MM.1S (cell line): ENCODE measurements around the gene TMEM184B.

Experiments used
- DNase-seq: peaks from one replicate; pipeline ENCODE4 v3.0.0-alpha.2; 2015
- H2AFZ ChIP-seq: fragments of 300-600 bp; sonication (generic); 2 replicates; pipeline ENCODE4 v1.6.0; 2016; ENCODE audit warnings: antibody characterized with exemption, low read length
- H3F3A ChIP-seq: fragments of 300-600 bp; sonication (generic); 2 replicates; pipeline ENCODE4 v1.6.1; 2016; ENCODE audit warnings: mild to moderate bottlenecking, antibody characterized with exemption, low read length, moderate library complexity, mixed read lengths; ENCODE audit not compliant: insufficient read depth
- H3K27ac ChIP-seq: fragments of 300-600 bp; sonication (generic); 2 replicates; pipeline ENCODE4 v1.5.1; 2016; ENCODE audit warnings: mild to moderate bottlenecking, low read length
- H3K27me3 ChIP-seq: fragments of 300-600 bp; sonication (generic); replicated peaks from 2 replicates; pipeline ENCODE4 v1.6.0; 2016; ENCODE audit warnings: low read length; ENCODE audit not compliant: insufficient read depth
- H3K36me3 ChIP-seq: fragments of 300-600 bp; sonication (generic); replicated peaks from 2 replicates; pipeline ENCODE4 v1.6.1; 2016; ENCODE audit warnings: mild to moderate bottlenecking, low read length, mixed read lengths; ENCODE audit not compliant: insufficient read depth
- H3K4me1 ChIP-seq: fragments of 300-600 bp; sonication (generic); 2 replicates; pipeline ENCODE4 v1.6.1; 2016; ENCODE audit warnings: low read length, mixed read lengths
- H3K4me2 ChIP-seq: fragments of 300-600 bp; sonication (generic); 2 replicates; pipeline ENCODE4 v1.6.0; 2016; ENCODE audit warnings: low read depth, low read length
- H3K4me3 ChIP-seq: fragments of 300-600 bp; sonication (generic); 2 replicates; pipeline ENCODE4 v1.5.1; 2016; ENCODE audit warnings: low read length, mixed read lengths
- H3K79me2 ChIP-seq: fragments of 300-600 bp; sonication (generic); 2 replicates; pipeline ENCODE4 v1.6.1; 2016; ENCODE audit warnings: mixed run types, low read length, mixed read lengths
- H3K9ac ChIP-seq: fragments of 300-600 bp; sonication (generic); 2 replicates; pipeline ENCODE4 v1.6.1; 2016; ENCODE audit warnings: low read length, mixed read lengths
- H3K9me2 ChIP-seq: fragments of 300-600 bp; sonication (generic); replicated peaks from 2 replicates; pipeline ENCODE4 v1.6.1; 2016; ENCODE audit warnings: mild to moderate bottlenecking, low read length, mixed read lengths; ENCODE audit not compliant: insufficient read depth
- H3K9me3 ChIP-seq: fragments of 300-600 bp; sonication (generic); replicated peaks from 2 replicates; pipeline ENCODE4 v1.6.1; 2016; ENCODE audit warnings: mild to moderate bottlenecking, low read length, mixed read lengths; ENCODE audit not compliant: insufficient read depth
- H4K20me1 ChIP-seq: fragments of 300-600 bp; sonication (generic); 2 replicates; pipeline ENCODE4 v1.6.1; 2016; ENCODE audit warnings: mild to moderate bottlenecking, low read length, moderate library complexity, mixed read lengths; ENCODE audit not compliant: insufficient read depth
- EZH2 ChIP-seq: fragments of 300-600 bp; sonication (generic); optimal IDR thresholded peaks from 2 replicates; pipeline ENCODE3; 2017; ENCODE audit warnings: low read depth, mild to moderate bottlenecking, antibody characterized with exemption, low read length, mixed read lengths
- EZH2phosphoT487 ChIP-seq: fragments of 300-600 bp; sonication (generic); IDR thresholded peaks from 2 replicates; pipeline ENCODE4 v1.6.1; 2018; ENCODE audit warnings: antibody characterized with exemption, low read length
- TF ChIP-seq, protein P1 (sequence below): fragments of 300-600 bp; sonication (generic); IDR thresholded peaks from 2 replicates; pipeline ENCODE4 v1.5.1; 2016; ENCODE audit warnings: antibody characterized with exemption, low read length, mixed read lengths

The TMEM184B gene

DNA sequence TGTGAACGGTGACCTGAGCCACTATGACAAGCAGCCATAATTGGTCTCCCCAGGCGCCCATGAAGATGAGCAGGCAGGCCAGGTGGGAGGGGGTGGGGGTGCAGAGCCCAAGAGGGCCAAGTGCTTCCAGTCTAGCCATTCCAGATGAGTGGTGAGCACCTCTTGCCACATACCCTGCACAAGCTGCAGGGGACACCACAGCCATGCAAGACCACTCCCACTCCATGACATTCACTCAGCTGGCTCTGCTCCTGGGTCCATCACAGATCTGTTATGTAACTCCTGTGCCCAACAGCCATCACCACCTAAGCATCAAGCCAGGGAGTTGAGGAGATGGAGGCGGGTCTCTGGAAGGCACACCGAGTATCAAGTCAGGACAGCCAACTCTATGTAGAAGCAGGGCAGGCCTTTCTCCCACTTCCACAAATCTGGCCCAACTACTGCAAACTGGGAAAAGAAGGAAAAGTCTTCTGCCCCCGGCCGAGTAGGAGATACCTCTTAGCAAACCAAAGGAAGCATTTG, 8.4 kb downstream of the TMEM184B start:
- no peak for DNase-seq
- peaks cover 94% of the 10 kb centered on the region for H3K79me2 ChIP-seq

DNA sequence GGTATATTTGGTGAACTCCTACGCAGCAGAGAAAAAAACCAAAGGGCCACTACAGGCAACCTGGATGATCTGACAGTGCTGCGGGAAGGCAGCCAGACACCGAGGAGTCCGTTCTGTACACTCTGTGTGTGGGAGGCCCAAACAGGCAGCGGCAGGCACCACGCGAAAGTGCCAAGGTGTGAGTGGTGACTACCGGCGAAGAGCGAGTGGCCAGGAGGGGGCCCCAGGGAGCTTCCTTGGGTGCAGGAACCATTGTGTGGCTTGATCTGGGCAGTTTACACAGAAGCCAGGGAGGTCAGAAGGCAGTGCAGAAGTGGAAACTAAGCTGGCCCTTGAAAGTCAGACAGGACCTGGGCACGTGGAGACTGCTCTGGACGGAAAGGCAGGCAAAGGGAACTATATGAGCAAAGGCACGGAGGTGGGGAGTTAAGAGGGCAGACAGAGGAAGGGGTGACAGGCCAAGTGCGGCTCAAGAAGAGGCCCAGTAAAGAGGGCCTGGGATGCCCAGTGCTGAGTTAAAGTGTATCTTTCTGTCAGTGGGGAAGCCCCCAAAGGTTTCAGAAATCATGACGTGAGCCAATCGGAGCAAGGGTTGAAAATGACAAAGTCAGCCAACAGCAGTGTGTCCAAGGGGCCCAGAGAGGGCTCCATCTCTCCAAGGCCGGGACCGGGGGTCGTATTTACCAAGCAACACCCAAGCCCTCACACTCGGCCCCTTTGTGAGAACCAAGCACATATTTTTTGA, 10.6 kb downstream of the TMEM184B start:
- Histone ChIP-seq H3F3A (peaks cover 31% of the 10 kb centered on the region), H3K4me2 (peak overlapping the region; percentile 85), H3K4me3 (no peak overlapping the region), H3K27ac (peak overlapping the region; percentile 98; the same call in 1 of the 2 replicates), H2AFZ (no peak overlapping the region), H3K9ac (no peak overlapping the region), H3K36me3 (peaks cover 6% of the 10 kb centered on the region; the same call in 1 of the 2 replicates), H3K79me2 (peaks cover 94% of the 10 kb centered on the region), H4K20me1 (no peaks in the 10 kb centered on the region), H3K9me3 (no peaks in the 10 kb centered on the region), H3K27me3 (no peaks in the 10 kb centered on the region), H3K9me2 (no peaks in the 10 kb centered on the region), H3K4me1 (peaks cover 43% of the 10 kb centered on the region)
- no peak for TF ChIP-seq EZH2phosphoT487
- TF ChIP-seq, protein P1, sequence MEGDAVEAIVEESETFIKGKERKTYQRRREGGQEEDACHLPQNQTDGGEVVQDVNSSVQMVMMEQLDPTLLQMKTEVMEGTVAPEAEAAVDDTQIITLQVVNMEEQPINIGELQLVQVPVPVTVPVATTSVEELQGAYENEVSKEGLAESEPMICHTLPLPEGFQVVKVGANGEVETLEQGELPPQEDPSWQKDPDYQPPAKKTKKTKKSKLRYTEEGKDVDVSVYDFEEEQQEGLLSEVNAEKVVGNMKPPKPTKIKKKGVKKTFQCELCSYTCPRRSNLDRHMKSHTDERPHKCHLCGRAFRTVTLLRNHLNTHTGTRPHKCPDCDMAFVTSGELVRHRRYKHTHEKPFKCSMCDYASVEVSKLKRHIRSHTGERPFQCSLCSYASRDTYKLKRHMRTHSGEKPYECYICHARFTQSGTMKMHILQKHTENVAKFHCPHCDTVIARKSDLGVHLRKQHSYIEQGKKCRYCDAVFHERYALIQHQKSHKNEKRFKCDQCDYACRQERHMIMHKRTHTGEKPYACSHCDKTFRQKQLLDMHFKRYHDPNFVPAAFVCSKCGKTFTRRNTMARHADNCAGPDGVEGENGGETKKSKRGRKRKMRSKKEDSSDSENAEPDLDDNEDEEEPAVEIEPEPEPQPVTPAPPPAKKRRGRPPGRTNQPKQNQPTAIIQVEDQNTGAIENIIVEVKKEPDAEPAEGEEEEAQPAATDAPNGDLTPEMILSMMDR: peak; percentile 70
- DNase-seq: peak; percentile 63

More for the DNA sequence above, 8.4 kb downstream of the TMEM184B start:
- H3K4me1 ChIP-seq: peaks cover 44% of the 10 kb centered on the region
- no peaks in the 10 kb centered on the region for H4K20me1 ChIP-seq
- no peaks in the 10 kb centered on the region for H3K9me2 ChIP-seq
- no peak overlapping the region for H3K4me3 ChIP-seq
- no peaks in the 10 kb centered on the region for H3K9me3 ChIP-seq
- TF ChIP-seq EZH2phosphoT487: no peak
- no peak for TF ChIP-seq EZH2
- TF ChIP-seq, protein P1: no peak
- no peak overlapping the region for H3K27ac ChIP-seq
- no peak overlapping the region for H3K9ac ChIP-seq
- H3K4me2 ChIP-seq: no peak overlapping the region
- H2AFZ ChIP-seq: no peak overlapping the region
- H3K27me3 ChIP-seq: no peaks in the 10 kb centered on the region
- H3K36me3 ChIP-seq: peaks cover 10% of the 10 kb centered on the region; the same call in 1 of the 2 replicates
- peaks cover 31% of the 10 kb centered on the region for H3F3A ChIP-seq

DNA sequence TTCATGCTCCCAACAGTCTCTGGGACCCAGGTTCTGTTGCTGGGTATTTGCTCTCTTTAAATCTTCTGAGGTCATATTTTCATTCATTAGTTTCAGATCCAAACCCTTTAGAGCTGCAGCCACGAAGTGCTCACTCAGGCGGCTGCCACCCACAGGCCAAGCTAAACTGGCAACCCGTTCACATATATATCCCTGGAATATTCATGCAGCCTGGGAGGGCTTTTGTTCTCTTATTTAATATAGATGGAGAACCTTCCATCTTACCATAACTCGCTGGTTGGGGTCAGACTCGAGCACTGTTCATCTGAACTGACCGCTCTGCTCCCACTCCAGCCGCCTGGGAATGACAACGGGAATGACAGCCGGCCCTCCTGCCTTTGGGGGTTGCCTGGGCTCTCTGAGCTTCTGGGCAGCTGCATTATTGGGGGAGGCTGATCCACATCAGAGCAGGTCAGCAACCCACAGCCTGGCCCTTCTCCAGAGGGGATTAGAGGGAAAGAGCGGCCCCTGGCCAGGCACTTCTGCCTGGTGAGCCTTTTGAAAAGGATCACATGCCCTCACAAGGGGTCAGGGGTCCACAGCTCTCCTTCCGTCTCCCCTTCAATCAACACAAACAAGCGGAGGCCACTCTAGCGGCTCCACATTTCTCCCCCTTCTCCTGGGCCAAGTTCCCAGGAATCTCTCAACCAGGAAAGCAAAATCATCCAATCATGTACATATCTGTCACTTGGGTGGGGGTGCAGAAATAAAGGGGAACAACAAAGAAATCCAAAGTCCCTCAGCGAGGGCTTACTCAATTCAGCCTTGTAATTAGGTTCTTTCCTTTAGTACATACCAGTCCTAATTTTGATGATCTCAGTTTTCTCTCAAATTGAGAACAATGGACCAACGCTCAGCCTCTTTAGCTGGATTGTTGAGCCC, 11.8 kb downstream of the TMEM184B start:
- Histone ChIP-seq H3K36me3 (peaks cover 6% of the 10 kb centered on the region; the same call in 1 of the 2 replicates), H3K4me2 (peak overlapping the region; percentile 85), H3K4me1 (peaks cover 43% of the 10 kb centered on the region), H2AFZ (no peak overlapping the region), H3F3A (peaks cover 31% of the 10 kb centered on the region), H3K4me3 (peak overlapping the region; percentile 44), H3K79me2 (peaks cover 94% of the 10 kb centered on the region), H3K27ac (peak overlapping the region; percentile 98), H3K9me2 (no peaks in the 10 kb centered on the region), H3K27me3 (no peaks in the 10 kb centered on the region), H3K9ac (peak overlapping the region; percentile 77), H3K9me3 (no peaks in the 10 kb centered on the region), H4K20me1 (no peaks in the 10 kb centered on the region)
- TF ChIP-seq EZH2: no peak
- TF ChIP-seq, protein P1: peak; percentile 56
- no peak for TF ChIP-seq EZH2phosphoT487
- peak; percentile 54 for DNase-seq
